ENCODE data around the gene ENHO.

- TF ChIP-seq CTCF (IDR thresholded peaks at IDR 0.05; ENCODE audit: low read depth, low read length, poor library complexity, severe bottlenecking), result no peak
- TF ChIP-seq EZH2phosphoT487 (IDR thresholded peaks at IDR 0.05; ENCODE audit: borderline replicate concordance, low read length), result no peak
These were observed 28.0 kb upstream of the ENHO start for GRCh38 chr9:34550681-34551270.

Measured in DOHH2 (cell line).